Measurements from ENCODE around the gene SLC22A3.
"Not testable (repeated sequence)": the region's sequence is repeated elsewhere in the genome, so short reads cannot be mapped to it uniquely, and the experiment has no call there.

The SLC22A3 gene

GRCh38 chr6:160337301-160337700 is 10.9 kb upstream of the SLC22A3 start:
- peak; percentile 85 for DNase-seq

- DNase-seq: peak; percentile 26
These were observed 10.2 kb upstream of the SLC22A3 start for GRCh38 chr6:160337991-160338390.

GRCh38 chr6:160343144-160343543 is 5.0 kb upstream of the SLC22A3 start:
- DNase-seq: no peak

GRCh38 chr6:160344271-160344670 is 3.9 kb upstream of the SLC22A3 start:
- no peak for DNase-seq

- no peak for DNase-seq
These were observed 637 bp upstream of the SLC22A3 start for GRCh38 chr6:160347259-160348222.

- no peak for DNase-seq
These were observed 853 bp downstream of the SLC22A3 start for GRCh38 chr6:160349020-160349441.

- DNase-seq: no peak
These were observed 1.7 kb downstream of the SLC22A3 start for GRCh38 chr6:160349814-160350350.

GRCh38 chr6:160353950-160354496 is 5.8 kb downstream of the SLC22A3 start:
- no peak for DNase-seq

- peak; percentile 75 for DNase-seq
These were observed 6.8 kb downstream of the SLC22A3 start for GRCh38 chr6:160355001-160355400.

GRCh38 chr6:160356074-160356744 is 8.0 kb downstream of the SLC22A3 start:
- no peak for DNase-seq

- DNase-seq: no peak
These were observed 8.9 kb downstream of the SLC22A3 start for GRCh38 chr6:160357088-160357487.

- no peak for DNase-seq
These were observed 10.3 kb downstream of the SLC22A3 start for GRCh38 chr6:160358225-160359119.

- DNase-seq: no peak
These were observed 12.8 kb downstream of the SLC22A3 start for GRCh38 chr6:160360955-160361354.

- no peak for DNase-seq
These were observed 14.4 kb downstream of the SLC22A3 start for GRCh38 chr6:160362556-160362955.

GRCh38 chr6:160363016-160363996 is 15.1 kb downstream of the SLC22A3 start:
- no peak for DNase-seq

GRCh38 chr6:160365117-160365516 is 16.9 kb downstream of the SLC22A3 start:
- no peak for DNase-seq

GRCh38 chr6:160367798-160368547 is 19.8 kb downstream of the SLC22A3 start:
- no peak for DNase-seq

- no peak for DNase-seq
These were observed 20.5 kb downstream of the SLC22A3 start for GRCh38 chr6:160368670-160369069.

- not testable (repeated sequence) for DNase-seq
These were observed 25.4 kb downstream of the SLC22A3 start for GRCh38 chr6:160373601-160374000.

- no peak for DNase-seq
These were observed 26.8 kb downstream of the SLC22A3 start for GRCh38 chr6:160374836-160375560.
